DND-41 (cell line): ENCODE measurements around the gene DSG1.

Experiments
- CTCF ChIP-seq: IDR thresholded peaks from 2 replicates; pipeline ENCODE4 v1.5.1; 2012; ENCODE audit warnings: borderline replicate concordance, low read length, moderate library complexity, mild to moderate bottlenecking; ENCODE audit not compliant: poor library complexity, severe bottlenecking; ENCODE audit errors: extremely low read depth
- EZH2 ChIP-seq: IDR thresholded peaks from 3 replicates; pipeline ENCODE4 v1.6.1; 2012; ENCODE audit warnings: borderline replicate concordance, low read depth, mild to moderate bottlenecking, moderate library complexity, low read length, inconsistent platforms; ENCODE audit not compliant: severe bottlenecking

DNA sequence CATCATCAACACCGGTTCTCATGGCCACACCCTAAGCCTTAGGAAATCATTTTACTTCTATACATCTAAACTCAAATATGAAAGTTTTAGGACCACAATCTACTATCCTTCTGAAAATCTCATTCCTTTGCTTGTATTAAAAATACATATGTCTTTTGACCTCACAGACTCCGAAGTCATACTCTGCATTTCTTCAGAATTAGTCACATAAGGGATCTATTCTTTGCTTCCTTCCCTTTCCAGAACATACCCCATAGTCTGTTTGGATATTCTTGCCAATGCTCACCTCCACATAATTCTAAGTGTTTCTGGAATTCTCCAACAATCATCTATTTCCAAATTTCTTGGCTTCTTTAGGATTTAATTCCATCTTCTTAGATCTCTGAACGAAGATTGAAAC lies 14.2 kb upstream of the DSG1 start:
- TF ChIP-seq CTCF (no peak), EZH2 (no peak)
